Measurements from ENCODE around the gene SLC30A3.

The SLC30A3 gene

GRCh38 chr2:27263287-27264252 lies 723 bp upstream of the SLC30A3 start:
- DNase-seq (ENCODE audit: low spot score) = no peak
- TF ChIP-seq CTCF (conservative IDR thresholded peaks at IDR 0.05; ENCODE audit: low read depth) = no peak
- no peak overlapping the region for H3K27ac ChIP-seq
- ChIA-PET CTCF (interaction anchor here (0.7 to 5.0 kb wide), 4 partner anchors 17 to 94 kb away, joined by 3 to 32 read pairs (median 6); partner anchors contain the start of gene TRIM54), POLR2A (ENCODE audit: low non-redundant PET) (no interaction called here)

GRCh38 chr2:27261926-27262298 lies 935 bp downstream of the SLC30A3 start:
- no peak for TF ChIP-seq CTCF (conservative IDR thresholded peaks at IDR 0.05; ENCODE audit: low read depth)
- no peak for DNase-seq (ENCODE audit: low spot score)
- CTCF ChIA-PET = no interaction called here
- H3K27ac ChIP-seq = no peak overlapping the region
- POLR2A ChIA-PET (ENCODE audit: low non-redundant PET) = no interaction called here

- ChIA-PET POLR2A (ENCODE audit: low non-redundant PET) (no interaction called here), CTCF (no interaction called here)
- no peak for DNase-seq (ENCODE audit: low spot score)
- no peak overlapping the region for H3K27ac ChIP-seq
- TF ChIP-seq CTCF (conservative IDR thresholded peaks at IDR 0.05; ENCODE audit: low read depth) = no peak
These were observed 1.5 kb downstream of the SLC30A3 start for GRCh38 chr2:27261241-27261925.

- POLR2A ChIA-PET (ENCODE audit: low non-redundant PET) = no interaction called here
- CTCF ChIA-PET = no interaction called here
These were observed 4.8 kb downstream of the SLC30A3 start for GRCh38 chr2:27258051-27258450.

GRCh38 chr2:27256855-27257454 lies 5.9 kb downstream of the SLC30A3 start:
- ChIA-PET CTCF (no interaction called here), POLR2A (ENCODE audit: low non-redundant PET) (no interaction called here)
- TF ChIP-seq CTCF (conservative IDR thresholded peaks at IDR 0.05; ENCODE audit: low read depth) = no peak
- DNase-seq (ENCODE audit: low spot score) = no peak
- no peak overlapping the region for H3K27ac ChIP-seq

More at GRCh38 chr2:27258051-27258450, 4.8 kb downstream of the SLC30A3 start:
- DNase-seq (ENCODE audit: low spot score) = no peak
- no peak overlapping the region for H3K27ac ChIP-seq
- no peak for TF ChIP-seq CTCF (conservative IDR thresholded peaks at IDR 0.05; ENCODE audit: low read depth)

GRCh38 chr2:27255660-27256059 lies 7.2 kb downstream of the SLC30A3 start:
- ChIA-PET CTCF (no interaction called here), POLR2A (ENCODE audit: low non-redundant PET) (interaction anchor here (0.5 kb wide), 1 partner anchor 12 kb away, joined by 8 read pairs; no protein-coding TSS in a partner anchor)
- TF ChIP-seq CTCF (conservative IDR thresholded peaks at IDR 0.05; ENCODE audit: low read depth) = no peak
- H3K27ac ChIP-seq = no peak overlapping the region
- DNase-seq (ENCODE audit: low spot score) = no peak
